Measurements from ENCODE around the gene GPC4. TPM values are rescaled to one million over a fixed set of nuclear protein-coding genes. Genes with fewer than 3 reads are reported as not detected.

Gene GPC4
- polyA plus RNA-seq, 3 donors, result 0.03 to 0.59 (median 0.27) TPM

- H3K4me1 ChIP-seq (ENCODE audit: control insufficient read depth in 1 of 2, insufficient read depth in 2 of 2, low read length in 2 of 2), result no peaks in the 10 kb centered on the region
- H3K9me3 ChIP-seq (replicated peaks in 1 of 2; ENCODE audit: control insufficient read depth in 1 of 2, insufficient read depth in 1 of 2, low read length in 2 of 2), result peaks cover 0 to 3% of the 10 kb centered on the region in 2 donors
- Mint-ChIP-seq H3K36me3 (no peaks in the 10 kb centered on the region), H3K9me3 (peaks cover 0 to 5% (median 0%) of the 10 kb centered on the region in 7 donors), H3K4me3 (no peak overlapping the region), H3K4me1 (no peaks in the 10 kb centered on the region), H3K27me3 (ENCODE audit: low read depth in 3 of 3) (peaks cover 0 to 7% (median 1%) of the 10 kb centered on the region in 3 donors), H3K27ac (no peak overlapping the region)
- DNase-seq, result no peak
- no peaks in the 10 kb centered on the region for H3K27me3 ChIP-seq (ENCODE audit: control insufficient read depth in 2 of 2, insufficient read depth in 2 of 2, low read length in 2 of 2)
- intact Hi-C loops (cut with micrococcal nuclease), result no loop called here
- TF ChIP-seq CTCF (IDR thresholded peaks at IDR 0.05), result no peak
- H3K79me2 ChIP-seq (ENCODE audit: insufficient read depth, low read length), result no peaks in the 10 kb centered on the region
- no peak overlapping the region for H3K4me3 ChIP-seq (replicated peaks in 1 of 3; ENCODE audit: low read depth in 2 of 3, low read length in 3 of 3)
- H2AFZ ChIP-seq (ENCODE audit: insufficient read depth, low read depth, low read length, poor library complexity, severe bottlenecking), result no peak overlapping the region
- no peaks in the 10 kb centered on the region for H4K20me1 ChIP-seq (ENCODE audit: insufficient read depth, low read length)
- H3K27ac ChIP-seq (ENCODE audit: low read depth in 1 of 2, low read length in 2 of 2), result no peak overlapping the region
- H3K9ac ChIP-seq (ENCODE audit: insufficient read depth, low read length, poor library complexity, severe bottlenecking), result no peak overlapping the region
- H3K4me2 ChIP-seq (replicated peaks; ENCODE audit: extremely low read depth, low read length, poor library complexity, severe bottlenecking), result no peak overlapping the region
- H3K36me3 ChIP-seq (replicated peaks in 1 of 2; ENCODE audit: control insufficient read depth in 1 of 2, insufficient read depth in 2 of 2, low read length in 2 of 2), result no peaks in the 10 kb centered on the region
- no CpG with 5 or more reads among the region's 4 CpGs for WGBS (ENCODE audit: insufficient coverage)
Measured at GRCh38 chrX:133273180-133273579, 142.1 kb downstream of the GPC4 start.

DNA sequence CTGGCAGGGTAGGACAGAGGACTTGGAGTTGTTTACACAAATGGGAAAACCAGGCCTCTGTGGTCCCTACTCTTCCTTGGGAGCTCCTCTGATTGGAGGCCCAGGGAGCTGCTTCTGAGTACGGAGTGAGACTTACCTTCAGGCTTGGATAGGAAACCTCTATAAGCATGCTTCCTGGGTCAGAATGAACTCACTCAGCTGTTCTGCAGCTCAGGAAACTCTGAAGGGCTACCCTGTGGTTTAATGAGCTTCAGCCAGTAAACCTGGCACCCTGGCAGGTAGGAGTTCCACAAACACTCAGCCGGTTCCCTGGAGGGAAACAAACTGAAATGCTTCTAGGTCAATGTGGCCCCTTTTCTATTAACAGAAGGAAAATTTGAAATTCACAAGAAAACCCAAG lies 146.1 kb downstream of the GPC4 start:
- Mint-ChIP-seq H3K4me1 (peaks cover 2% of the 10 kb centered on the region), H3K27ac (no peak overlapping the region), H3K4me3 (no peak overlapping the region), H3K9me3 (peaks cover 0 to 5% (median 0%) of the 10 kb centered on the region in 7 donors), H3K27me3 (ENCODE audit: low read depth in 3 of 3) (peaks cover 0 to 4% (median 3%) of the 10 kb centered on the region in 3 donors), H3K36me3 (no peaks in the 10 kb centered on the region)
- Histone ChIP-seq H3K4me1 (ENCODE audit: control insufficient read depth in 1 of 2, insufficient read depth in 2 of 2, low read length in 2 of 2) (no peaks in the 10 kb centered on the region), H3K27ac (ENCODE audit: low read depth in 1 of 2, low read length in 2 of 2) (no peak overlapping the region), H2AFZ (ENCODE audit: insufficient read depth, low read depth, low read length, poor library complexity, severe bottlenecking) (no peak overlapping the region), H3K9ac (ENCODE audit: insufficient read depth, low read length, poor library complexity, severe bottlenecking) (no peak overlapping the region), H3K4me2 (replicated peaks; ENCODE audit: extremely low read depth, low read length, poor library complexity, severe bottlenecking) (no peak overlapping the region), H3K79me2 (ENCODE audit: insufficient read depth, low read length) (no peaks in the 10 kb centered on the region), H3K36me3 (replicated peaks in 1 of 2; ENCODE audit: control insufficient read depth in 1 of 2, insufficient read depth in 2 of 2, low read length in 2 of 2) (no peaks in the 10 kb centered on the region), H3K27me3 (ENCODE audit: control insufficient read depth in 2 of 2, insufficient read depth in 2 of 2, low read length in 2 of 2) (no peaks in the 10 kb centered on the region), H3K4me3 (replicated peaks in 1 of 3; ENCODE audit: low read depth in 2 of 3, low read length in 3 of 3) (no peak overlapping the region), H4K20me1 (ENCODE audit: insufficient read depth, low read length) (no peaks in the 10 kb centered on the region), H3K9me3 (replicated peaks in 1 of 2; ENCODE audit: control insufficient read depth in 1 of 2, insufficient read depth in 1 of 2, low read length in 2 of 2) (no peaks in the 10 kb centered on the region)
- intact Hi-C loops (cut with micrococcal nuclease), result no loop called here
- no peak for TF ChIP-seq CTCF (IDR thresholded peaks at IDR 0.05)
- DNase-seq, result no peak
- WGBS (ENCODE audit: insufficient coverage), result 60% methylated on average over 1 of the region's 2 CpGs

All from CD14-positive monocyte (primary cell).